Suppressor macrophage (primary cell): ENCODE data around the gene ZPR1.
"Not testable (repeated sequence)": the region's sequence is repeated elsewhere in the genome, so short reads cannot be mapped to it uniquely, and the experiment has no call there.

Source experiments
- DNase-seq, 4 experiments: peaks; one replicate each; pipeline ENCODE4 v3.0.0-alpha.2; 2020 to 2022
- total RNA-seq, 17 experiments: gene quantifications; one replicate each; lab custom pipeline; 2026; ENCODE audit warnings: mixed read lengths in 6 of 17, inconsistent platforms in 3 of 17; lab: John Stamatoyannopoulos, UW

Gene ZPR1, protein sequence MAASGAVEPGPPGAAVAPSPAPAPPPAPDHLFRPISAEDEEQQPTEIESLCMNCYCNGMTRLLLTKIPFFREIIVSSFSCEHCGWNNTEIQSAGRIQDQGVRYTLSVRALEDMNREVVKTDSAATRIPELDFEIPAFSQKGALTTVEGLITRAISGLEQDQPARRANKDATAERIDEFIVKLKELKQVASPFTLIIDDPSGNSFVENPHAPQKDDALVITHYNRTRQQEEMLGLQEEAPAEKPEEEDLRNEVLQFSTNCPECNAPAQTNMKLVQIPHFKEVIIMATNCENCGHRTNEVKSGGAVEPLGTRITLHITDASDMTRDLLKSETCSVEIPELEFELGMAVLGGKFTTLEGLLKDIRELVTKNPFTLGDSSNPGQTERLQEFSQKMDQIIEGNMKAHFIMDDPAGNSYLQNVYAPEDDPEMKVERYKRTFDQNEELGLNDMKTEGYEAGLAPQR
- total RNA-seq = 24.5 to 54.5 (median 39.5) reads per million in 17 experiments

GRCh38 chr11:116787786-116788486, at the start of gene ZPR1:
Gene ZPR1, minus strand, starts transcription at chr11:116788023. Its CDS starts 33 bp downstream, at chr11:116787990.
- DNase-seq = peak; percentile 84 to 93 (median 89)

- no peak for DNase-seq
Measured at GRCh38 chr11:116836632-116836991, 48.8 kb upstream of the ZPR1 start.

DNA sequence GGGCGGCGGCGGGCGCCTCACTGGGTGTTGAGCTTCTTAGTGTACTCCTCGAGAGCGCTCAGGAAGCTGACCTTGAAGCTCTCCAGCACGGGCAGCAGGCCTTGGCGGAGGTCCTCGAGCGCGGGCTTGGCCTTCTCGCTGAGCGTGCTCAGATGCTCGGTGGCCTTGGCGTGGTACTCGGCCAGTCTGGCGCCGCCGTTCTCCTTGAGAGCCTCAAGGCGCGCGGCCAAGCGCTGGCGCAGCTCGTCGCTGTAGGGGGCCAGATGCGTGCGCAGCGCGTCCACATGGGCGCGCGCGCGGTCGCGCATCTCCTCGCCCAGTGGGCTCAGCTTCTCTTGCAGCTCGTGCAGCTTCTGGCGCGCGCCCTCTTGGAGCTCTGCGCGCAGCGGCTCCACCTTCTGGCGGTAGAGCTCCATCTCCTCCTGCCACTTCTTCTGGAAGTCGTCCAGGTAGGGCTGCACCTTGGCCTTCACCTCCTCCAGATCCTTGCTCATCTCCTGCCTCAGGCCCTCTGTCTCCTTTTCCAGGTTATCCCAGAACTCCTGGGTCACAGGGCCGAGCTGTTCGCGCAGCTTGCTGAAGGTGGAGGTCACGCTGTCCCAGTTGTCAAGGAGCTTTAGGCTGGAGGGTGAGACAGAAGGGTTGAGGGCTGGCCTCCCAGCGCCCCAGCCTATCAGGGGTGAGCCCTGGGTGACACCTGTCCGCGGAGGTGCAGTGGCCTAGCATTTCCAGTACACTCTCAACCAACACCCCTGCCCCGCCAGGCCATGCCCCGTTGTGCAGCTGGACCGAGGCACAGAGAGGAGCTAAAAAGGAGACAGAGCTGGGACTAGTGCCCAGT, 48.2 kb upstream of the ZPR1 start:
- peak; percentile 73 to 86 (median 74) for DNase-seq

GRCh38 chr11:116835042-116835772, 47.4 kb upstream of the ZPR1 start:
- DNase-seq = peak; percentile 46 to 72 (median 62)

- DNase-seq = not testable (repeated sequence)
Measured at GRCh38 chr11:116834535-116835041, 46.8 kb upstream of the ZPR1 start.

DNA sequence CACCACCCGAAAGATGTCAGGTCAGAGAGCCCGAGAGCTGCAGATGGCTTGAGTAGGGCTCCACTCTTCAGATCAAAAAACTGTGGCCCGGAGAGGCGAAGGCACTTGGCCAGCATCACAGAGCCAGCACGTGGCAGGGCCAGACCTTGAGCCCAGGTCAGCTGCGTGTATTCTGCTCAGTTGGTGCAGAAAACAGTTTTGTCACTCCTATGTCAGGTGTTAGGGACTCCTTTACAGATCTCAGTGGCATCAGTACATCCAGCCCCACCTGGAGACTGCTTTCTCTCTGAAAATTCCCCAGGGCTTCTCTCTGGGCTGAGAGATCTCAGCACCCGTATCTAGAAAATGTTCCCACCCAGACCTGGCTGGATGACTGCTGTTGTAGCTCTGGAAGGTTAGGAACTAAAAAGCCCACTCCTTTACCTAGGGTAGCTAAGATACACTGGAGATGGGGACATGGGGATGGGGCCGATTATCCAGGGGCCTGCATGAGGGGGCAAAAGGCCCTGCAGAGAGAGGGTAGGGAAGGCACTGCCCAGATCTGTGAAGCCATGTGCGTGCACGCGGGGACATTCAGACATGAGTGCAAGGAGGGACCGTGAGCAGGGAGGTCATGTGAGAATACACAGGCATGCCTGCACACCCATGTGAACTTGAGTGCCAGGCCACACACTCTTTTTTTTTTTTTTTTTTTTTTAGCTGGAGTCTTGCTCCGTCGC, 46.2 kb upstream of the ZPR1 start:
- no peak for DNase-seq

DNA sequence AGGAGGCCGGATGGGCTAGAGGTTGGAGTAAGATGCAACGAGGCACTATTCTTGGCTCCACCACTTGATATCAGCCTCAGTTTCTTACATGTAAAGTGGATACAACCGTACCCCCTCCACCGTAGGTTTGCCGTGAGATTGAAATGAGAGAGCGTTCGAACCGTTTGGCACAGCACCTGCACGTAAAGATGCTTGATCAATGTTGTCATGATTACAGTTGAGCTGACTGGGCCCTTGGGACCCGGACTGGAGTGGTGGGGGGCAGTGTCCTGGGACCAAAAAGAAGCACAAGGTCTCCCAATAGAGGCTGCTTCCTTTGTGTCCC, 45.6 kb upstream of the ZPR1 start:
- no peak for DNase-seq

GRCh38 chr11:116832350-116833290, 44.8 kb upstream of the ZPR1 start:
- DNase-seq = no peak

- DNase-seq = no peak
Measured at GRCh38 chr11:116831790-116832349, 44.0 kb upstream of the ZPR1 start.

GRCh38 chr11:116830184-116830912, 42.5 kb upstream of the ZPR1 start:
- DNase-seq = no peak

DNA sequence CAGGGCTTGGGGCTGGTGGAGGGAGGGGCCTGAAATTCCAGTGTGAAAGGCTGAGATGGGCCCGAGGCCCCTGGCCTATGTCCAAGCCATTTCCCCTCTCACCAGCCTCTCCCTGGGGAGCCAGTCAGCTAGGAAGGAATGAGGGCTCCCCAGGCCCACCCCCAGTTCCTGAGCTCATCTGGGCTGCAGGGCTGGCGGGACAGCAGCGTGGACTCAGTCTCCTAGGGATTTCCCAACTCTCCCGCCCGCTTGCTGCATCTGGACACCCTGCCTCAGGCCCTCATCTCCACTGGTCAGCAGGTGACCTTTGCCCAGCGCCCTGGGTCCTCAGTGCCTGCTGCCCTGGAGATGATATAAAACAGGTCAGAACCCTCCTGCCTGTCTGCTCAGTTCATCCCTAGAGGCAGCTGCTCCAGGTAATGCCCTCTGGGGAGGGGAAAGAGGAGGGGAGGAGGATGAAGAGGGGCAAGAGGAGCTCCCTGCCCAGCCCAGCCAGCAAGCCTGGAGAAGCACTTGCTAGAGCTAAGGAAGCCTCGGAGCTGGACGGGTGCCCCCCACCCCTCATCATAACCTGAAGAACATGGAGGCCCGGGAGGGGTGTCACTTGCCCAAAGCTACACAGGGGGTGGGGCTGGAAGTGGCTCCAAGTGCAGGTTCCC, 41.8 kb upstream of the ZPR1 start, which contains the start of gene APOC3:
APOC3 (plus strand) TSS at position 383 of the 659 bp plus-strand sequence. CDS start 676 bp downstream, outside the sequence.
- DNase-seq = no peak

DNA sequence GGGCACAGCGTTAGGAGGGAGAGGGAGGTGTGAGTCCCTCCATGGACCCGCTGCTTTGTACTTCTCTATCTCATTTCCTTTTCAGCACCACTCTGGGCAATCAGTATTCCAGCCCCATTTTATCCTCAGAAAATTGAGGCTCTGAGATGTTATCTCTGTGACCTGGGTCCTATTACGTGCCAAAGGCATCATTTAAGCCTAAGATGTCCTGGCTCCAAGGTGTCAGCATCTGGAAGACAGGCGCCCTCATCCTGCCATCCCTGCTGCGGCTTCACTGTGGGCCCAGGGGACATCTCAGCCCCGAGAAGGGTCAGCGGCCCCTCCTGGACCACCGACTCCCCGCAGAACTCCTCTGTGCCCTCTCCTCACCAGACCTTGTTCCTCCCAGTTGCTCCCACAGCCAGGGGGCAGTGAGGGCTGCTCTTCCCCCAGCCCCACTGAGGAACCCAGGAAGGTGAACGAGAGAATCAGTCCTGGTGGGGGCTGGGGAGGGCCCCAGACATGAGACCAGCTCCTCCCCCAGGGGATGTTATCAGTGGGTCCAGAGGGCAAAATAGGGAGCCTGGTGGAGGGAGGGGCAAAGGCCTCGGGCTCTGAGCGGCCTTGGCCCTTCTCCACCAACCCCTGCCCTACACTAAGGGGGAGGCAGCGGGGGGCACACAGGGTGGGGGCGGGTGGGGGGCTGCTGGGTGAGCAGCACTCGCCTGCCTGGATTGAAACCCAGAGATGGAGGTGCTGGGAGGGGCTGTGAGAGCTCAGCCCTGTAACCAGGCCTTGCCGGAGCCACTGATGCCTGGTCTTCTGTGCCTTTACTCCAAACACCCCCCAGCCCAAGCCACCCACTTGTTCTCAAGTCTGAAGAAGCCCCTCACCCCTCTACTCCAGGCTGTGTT, 41.1 kb upstream of the ZPR1 start:
- DNase-seq = no peak

- no peak for DNase-seq
Measured at GRCh38 chr11:116827461-116827860, 39.6 kb upstream of the ZPR1 start.

GRCh38 chr11:116826751-116827431, 39.1 kb upstream of the ZPR1 start:
- no peak for DNase-seq

- no peak for DNase-seq
Measured at GRCh38 chr11:116825854-116826750, 38.3 kb upstream of the ZPR1 start.

- no peak for DNase-seq
Measured at GRCh38 chr11:116825434-116825833, 37.6 kb upstream of the ZPR1 start.
